CD8-positive, alpha-beta memory T cell (primary cell): Measurements from ENCODE around the gene DVL2. TPM values are rescaled to one million over a fixed set of nuclear protein-coding genes. Genes with fewer than 3 reads are reported as not detected.
"Not testable (repeated sequence)": the region's sequence is repeated elsewhere in the genome, so short reads cannot be mapped to it uniquely, and the experiment has no call there.

ENCODE experiments used
- CTCF ChIA-PET: fragments of 350-600 bp; sonication (Branson Sonifier 250); formaldehyde crosslinking; loops from one replicate; lab custom pipeline; 2021; ENCODE audit warnings: antibody characterized with exemption; lab: Charles Lee
- POLR2A ChIA-PET: fragments of 350-600 bp; sonication (Branson Sonifier 250); formaldehyde crosslinking; loops from one replicate; lab custom pipeline; 2021; ENCODE audit warnings: antibody characterized with exemption; lab: Charles Lee
- DNase-seq, 5 donors: peaks; one replicate each; pipeline versions ENCODE4 v3.0.0 to v3.0.0-alpha.2; 2020 to 2022; ENCODE audit warnings: mixed read lengths in 1 of 5
- H3K27ac ChIP-seq: one replicate; pipeline ENCODE4 v1.7.0; 2013; ENCODE audit warnings: low read depth, mild to moderate bottlenecking, low read length, moderate library complexity
- H3K27me3 ChIP-seq: 2 replicates; pipeline ENCODE4 v1.7.0; 2013; ENCODE audit warnings: low read length, mild to moderate bottlenecking; ENCODE audit not compliant: insufficient read depth, poor library complexity, severe bottlenecking
- H3K36me3 ChIP-seq: 2 replicates; pipeline ENCODE4 v1.7.0; 2013; ENCODE audit warnings: mild to moderate bottlenecking, low read length, moderate library complexity; ENCODE audit not compliant: insufficient read depth
- H3K4me1 ChIP-seq: 2 replicates; pipeline ENCODE4 v1.7.0; 2013; ENCODE audit warnings: mild to moderate bottlenecking, low read length, moderate library complexity; ENCODE audit not compliant: insufficient read depth
- H3K4me3 ChIP-seq: 2 replicates; pipeline ENCODE4 v1.7.0; 2013; ENCODE audit warnings: mild to moderate bottlenecking, low read length
- H3K9me3 ChIP-seq: 2 replicates; pipeline ENCODE4 v1.7.0; 2013; ENCODE audit warnings: mild to moderate bottlenecking, low read length
- H3K27ac Mint-ChIP-seq, 8 donors: one replicate each; pipeline ENCODE4 v1.8.0; 2020 to 2021; ENCODE audit warnings: mixed read lengths in 8 of 8, mild to moderate bottlenecking in 6 of 8, inconsistent platforms in 3 of 8, moderate library complexity in 3 of 8
- H3K27me3 Mint-ChIP-seq, 2 donors: one replicate each; pipeline ENCODE4 v1.8.0; 2020 to 2021; ENCODE audit warnings: mixed read lengths in 2 of 2, mild to moderate bottlenecking in 1 of 2, moderate library complexity in 1 of 2
- H3K36me3 Mint-ChIP-seq, 3 donors: one replicate each; pipeline ENCODE4 v1.8.0; 2020 to 2021; ENCODE audit warnings: mixed read lengths in 3 of 3, inconsistent platforms in 1 of 3, mild to moderate bottlenecking in 1 of 3
- H3K4me1 Mint-ChIP-seq, 3 donors: one replicate each; pipeline ENCODE4 v1.8.0; 2020 to 2021; ENCODE audit warnings: mixed read lengths in 3 of 3, inconsistent platforms in 1 of 3, mild to moderate bottlenecking in 1 of 3
- H3K4me3 Mint-ChIP-seq, 7 donors: one replicate each; pipeline ENCODE4 v1.8.0; 2020 to 2021; ENCODE audit warnings: mixed read lengths in 7 of 7, mild to moderate bottlenecking in 6 of 7, moderate library complexity in 4 of 7, inconsistent platforms in 2 of 7
- H3K9me3 Mint-ChIP-seq, 5 donors: one replicate each; pipeline ENCODE4 v1.8.0; 2020 to 2022; ENCODE audit warnings: mixed read lengths in 5 of 5, mild to moderate bottlenecking in 3 of 5, moderate library complexity in 2 of 5, inconsistent platforms in 1 of 5
- polyA plus RNA-seq: library from polyadenylated mRNA; unstranded; fragments of 300-500 nt; fragmentation: Illumina TruSeq; gene quantifications from one replicate; pipeline ENCODE4 v1.2.3, GENCODE V29; 2021
- total RNA-seq, 2 experiments: library from RNA; stranded (reverse); gene quantifications; one replicate each; pipeline ENCODE4 v1.2.3, GENCODE V29; 2021

DVL2 gene
- total and polyA plus RNA-seq, 3 experiments from 2014 or later: 24.0 to 65.5 (median 61.8) TPM

DNA sequence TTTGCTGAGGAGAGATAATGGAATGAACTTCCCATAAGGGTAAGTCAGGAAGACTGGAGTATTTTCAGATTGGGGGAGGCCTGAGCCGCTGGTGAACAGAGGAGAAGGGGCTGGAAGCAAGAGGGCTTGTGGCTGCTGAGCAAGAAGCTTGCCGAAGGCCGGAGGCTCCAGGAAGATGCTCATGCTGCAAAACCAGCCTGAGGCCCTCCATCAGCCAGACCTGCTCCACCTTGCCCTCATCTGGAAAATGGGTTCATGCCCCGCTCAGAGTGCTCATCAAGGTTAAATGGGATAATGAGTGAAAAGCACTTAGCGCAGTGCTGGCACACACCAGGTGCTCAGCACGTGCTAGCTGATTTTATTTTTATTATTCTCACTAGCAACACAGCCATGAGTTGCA lies 49.7 kb downstream of the DVL2 start:
- Histone ChIP-seq H3K36me3 (no peaks in the 10 kb centered on the region), H3K27ac (no peak overlapping the region), H3K4me3 (no peak overlapping the region), H3K9me3 (no peaks in the 10 kb centered on the region), H3K27me3 (no peaks in the 10 kb centered on the region), H3K4me1 (no peaks in the 10 kb centered on the region)
- DNase-seq: no peak
- peak overlapping the region in 1 of 8 donors; percentile 24 for H3K27ac Mint-ChIP-seq
- H3K36me3 Mint-ChIP-seq: no peaks in the 10 kb centered on the region
- H3K4me1 Mint-ChIP-seq: no peaks in the 10 kb centered on the region
- no peaks in the 10 kb centered on the region for H3K9me3 Mint-ChIP-seq
- no peak overlapping the region for H3K4me3 Mint-ChIP-seq
- ChIA-PET CTCF (interaction anchor here (1.2 kb wide), 1 partner anchor 47 kb away, joined by 3 read pairs; no protein-coding TSS in a partner anchor), POLR2A (no interaction called here)
- H3K27me3 Mint-ChIP-seq: peaks cover 0 to 2% of the 10 kb centered on the region in 2 donors

DNA sequence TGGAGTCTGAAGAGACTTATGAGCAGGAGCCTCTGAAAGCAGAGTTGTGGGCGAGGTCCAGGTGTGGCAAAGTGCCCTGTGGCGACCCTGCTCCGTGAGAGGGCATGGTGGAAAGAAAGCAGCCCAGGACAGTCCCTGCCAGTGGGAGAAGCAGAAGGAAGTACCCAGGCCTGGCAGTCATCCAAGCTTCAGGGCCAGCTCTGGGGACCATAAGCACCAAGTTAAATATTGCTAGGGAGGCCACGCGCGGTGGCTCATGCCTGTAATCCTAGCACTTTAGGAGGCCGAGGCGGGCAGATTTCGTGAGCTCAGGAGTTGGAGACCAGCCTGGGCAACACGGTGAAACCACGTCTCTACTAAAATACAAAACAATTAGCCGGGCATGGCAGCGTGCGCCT lies 50.2 kb downstream of the DVL2 start:
- Mint-ChIP-seq H3K9me3 (no peaks in the 10 kb centered on the region), H3K27me3 (peaks cover 0 to 6% of the 10 kb centered on the region in 2 donors), H3K36me3 (no peaks in the 10 kb centered on the region), H3K4me1 (no peaks in the 10 kb centered on the region), H3K4me3 (no peak overlapping the region), H3K27ac (peak overlapping the region in 1 of 8 donors; percentile 97)
- H3K27me3 ChIP-seq: no peaks in the 10 kb centered on the region
- ChIA-PET POLR2A (no interaction called here), CTCF (no interaction called here)
- H3K36me3 ChIP-seq: no peaks in the 10 kb centered on the region
- no peak overlapping the region for H3K4me3 ChIP-seq
- H3K9me3 ChIP-seq: no peaks in the 10 kb centered on the region
- H3K4me1 ChIP-seq: no peaks in the 10 kb centered on the region
- H3K27ac ChIP-seq: no peak overlapping the region
- no peak for DNase-seq

DNA sequence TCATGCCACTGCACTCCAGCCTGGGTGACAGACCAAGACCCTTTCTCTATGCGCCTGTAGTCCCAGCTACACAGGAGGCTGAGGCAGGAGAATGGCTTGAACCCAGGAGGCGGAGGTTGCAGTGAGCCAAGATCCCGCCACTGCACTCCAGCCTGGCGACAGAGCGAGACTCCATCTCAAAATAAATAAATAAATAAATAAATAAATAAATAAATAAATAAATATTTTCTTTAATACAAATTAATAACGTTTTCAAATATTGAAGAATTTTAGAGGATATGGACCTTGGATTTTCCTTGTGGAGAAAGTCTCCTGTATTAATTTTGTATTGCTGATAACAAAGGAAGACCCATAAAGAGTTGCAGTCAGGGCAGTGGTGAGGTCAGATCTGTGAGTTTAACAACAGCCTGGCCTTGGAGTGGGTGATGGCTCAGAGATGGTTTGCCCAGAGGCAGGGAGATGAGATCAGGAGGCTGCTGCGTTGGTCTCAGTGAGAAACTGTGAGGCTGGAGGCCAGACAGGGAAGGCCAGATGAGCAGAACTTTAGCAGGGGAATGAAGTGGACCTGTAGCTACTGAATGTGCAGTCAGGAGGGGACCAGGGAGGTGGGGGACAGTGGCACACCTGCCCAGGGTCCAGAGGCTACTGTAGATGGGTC lies 50.8 kb downstream of the DVL2 start:
- Histone ChIP-seq H3K4me3 (no peak overlapping the region), H3K27me3 (no peaks in the 10 kb centered on the region), H3K9me3 (no peaks in the 10 kb centered on the region), H3K4me1 (no peaks in the 10 kb centered on the region), H3K27ac (no peak overlapping the region), H3K36me3 (no peaks in the 10 kb centered on the region)
- H3K4me3 Mint-ChIP-seq: no peak overlapping the region
- POLR2A ChIA-PET: no interaction called here
- H3K27ac Mint-ChIP-seq: peak overlapping the region in 2 of 8 donors; percentile 51 to 97
- CTCF ChIA-PET: no interaction called here
- H3K27me3 Mint-ChIP-seq: peaks cover 0 to 8% of the 10 kb centered on the region in 2 donors
- no peak for DNase-seq
- H3K9me3 Mint-ChIP-seq: no peaks in the 10 kb centered on the region
- no peaks in the 10 kb centered on the region for H3K4me1 Mint-ChIP-seq
- no peaks in the 10 kb centered on the region for H3K36me3 Mint-ChIP-seq

DNA sequence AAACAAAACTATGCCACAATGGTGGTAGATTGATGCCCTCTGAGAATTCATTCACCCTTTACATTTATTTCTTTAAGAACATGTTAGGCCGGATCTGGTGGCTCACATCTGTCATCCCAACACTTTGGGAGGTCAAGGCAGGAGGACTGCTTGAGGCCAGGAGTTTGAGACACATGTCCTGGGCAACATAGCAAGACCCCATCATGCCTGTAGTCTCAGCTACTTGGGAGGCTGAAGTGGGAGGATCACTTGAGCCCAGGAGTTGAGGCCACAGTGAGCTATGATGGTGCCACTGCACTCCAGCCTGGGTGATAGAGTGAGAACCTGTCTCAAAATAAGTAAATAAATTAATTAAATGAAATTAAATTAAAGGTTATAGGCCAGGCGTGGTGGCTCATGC lies 52.2 kb downstream of the DVL2 start:
- Mint-ChIP-seq H3K27me3 (peaks cover 13 to 20% of the 10 kb centered on the region in 2 donors), H3K4me1 (peaks cover 9 to 13% (median 10%) of the 10 kb centered on the region in 3 donors)
- POLR2A ChIA-PET, H3K27ac Mint-ChIP-seq, H3K27me3 ChIP-seq, H3K27ac ChIP-seq, H3K4me3 Mint-ChIP-seq, H3K9me3 ChIP-seq, H3K36me3 Mint-ChIP-seq, H3K4me3 ChIP-seq, H3K36me3 ChIP-seq, CTCF ChIA-PET, DNase-seq, H3K9me3 Mint-ChIP-seq: not testable (repeated sequence)
- peaks cover 10% of the 10 kb centered on the region for H3K4me1 ChIP-seq

DNA sequence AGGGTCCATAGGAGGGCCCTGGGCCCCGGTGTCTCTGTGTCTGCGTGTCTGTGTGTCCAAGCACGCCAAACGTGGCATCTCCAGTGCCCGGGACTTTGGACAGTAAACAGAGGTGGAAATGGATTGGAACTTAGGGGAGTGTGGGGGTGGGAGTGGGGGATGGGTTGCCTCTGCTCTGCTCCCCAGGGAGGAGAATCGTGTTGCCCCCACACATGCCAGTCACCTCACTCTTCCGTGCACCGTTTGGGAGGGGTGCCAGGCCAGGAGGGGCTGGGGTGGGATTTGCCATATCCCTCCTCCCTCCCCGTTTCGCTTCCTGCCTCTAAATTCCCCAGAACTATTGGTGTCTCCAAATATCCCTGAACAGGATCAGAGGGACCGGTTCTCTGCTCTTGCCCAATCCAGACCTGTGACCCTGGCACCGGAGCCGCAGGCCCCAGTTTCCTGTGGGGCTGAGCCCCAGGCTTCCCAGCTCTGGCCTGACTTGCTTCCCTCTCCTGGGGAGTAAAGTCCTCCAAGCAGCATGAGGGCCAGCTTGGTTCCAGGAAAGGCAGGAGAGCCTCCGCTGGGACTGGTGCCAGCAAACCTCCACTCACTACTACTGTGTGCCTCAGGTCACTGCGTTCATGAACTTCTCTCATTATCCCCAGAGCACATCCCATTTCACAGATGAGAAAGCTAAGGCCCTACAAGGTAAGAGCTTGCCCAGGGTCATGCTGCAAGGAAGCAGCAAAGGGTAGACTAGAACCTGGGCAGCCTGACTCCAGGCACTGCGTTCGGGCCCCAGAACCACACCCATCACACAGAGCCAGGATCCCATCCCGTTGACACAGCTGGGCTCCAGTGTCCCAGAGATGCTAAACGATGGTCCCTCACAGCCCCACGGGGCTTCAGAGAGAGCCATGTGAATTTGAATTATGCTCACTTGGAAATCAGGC lies 54.7 kb downstream of the DVL2 start, which contains the start of gene ASGR1:
TSS of gene ASGR1 (minus strand) at position 54 of the 938 bp plus-strand sequence. CDS start 807 bp downstream, outside the sequence.
- peaks cover 17% of the 10 kb centered on the region for H3K4me1 ChIP-seq
- no peaks in the 10 kb centered on the region for H3K9me3 Mint-ChIP-seq
- H3K4me3 Mint-ChIP-seq: peak within 1 kb of the TSS in 4 of 7 donors; percentile 38 to 70 (median 68)
- peaks cover 18% of the 10 kb centered on the region for H3K27me3 ChIP-seq
- no peak for DNase-seq
- peaks cover 14 to 21% of the 10 kb centered on the region in 2 donors for H3K27me3 Mint-ChIP-seq
- ChIA-PET POLR2A (no interaction called here), CTCF (interaction anchor here (1.1 kb wide), 1 partner anchor 18 kb away, joined by 3 read pairs; no protein-coding TSS in a partner anchor)
- no peak within 1 kb of the TSS for H3K4me3 ChIP-seq
- H3K27ac ChIP-seq: no peak within 1 kb of the TSS
- peaks cover 9 to 13% (median 10%) of the 10 kb centered on the region in 3 donors for H3K4me1 Mint-ChIP-seq
- H3K27ac Mint-ChIP-seq: no peak within 1 kb of the TSS
- no peaks in the 10 kb centered on the region for H3K36me3 Mint-ChIP-seq
- H3K9me3 ChIP-seq: no peaks in the 10 kb centered on the region
- no peaks in the 10 kb centered on the region for H3K36me3 ChIP-seq

- H3K4me3 ChIP-seq: no peak overlapping the region
- DNase-seq: no peak
- no peak overlapping the region for H3K27ac ChIP-seq
- H3K4me1 ChIP-seq: peaks cover 24% of the 10 kb centered on the region
- CTCF ChIA-PET: interaction anchor here (0.6 to 2.1 kb wide), 4 partner anchors 9 to 118 kb away, joined by 3 to 11 read pairs (median 3); no protein-coding TSS in a partner anchor
- H3K4me3 Mint-ChIP-seq: no peak overlapping the region
- H3K9me3 ChIP-seq: no peaks in the 10 kb centered on the region
- H3K36me3 ChIP-seq: no peaks in the 10 kb centered on the region
- H3K9me3 Mint-ChIP-seq: no peaks in the 10 kb centered on the region
- H3K27me3 ChIP-seq: peaks cover 18% of the 10 kb centered on the region
- H3K36me3 Mint-ChIP-seq: no peaks in the 10 kb centered on the region
- H3K27ac Mint-ChIP-seq: no peak overlapping the region
- H3K4me1 Mint-ChIP-seq: peaks cover 9 to 13% (median 10%) of the 10 kb centered on the region in 3 donors
- peaks cover 14 to 21% of the 10 kb centered on the region in 2 donors for H3K27me3 Mint-ChIP-seq
- POLR2A ChIA-PET: no interaction called here
Observed at GRCh38 chr17:7178973-7179316, 55.4 kb downstream of the DVL2 start.

DNA sequence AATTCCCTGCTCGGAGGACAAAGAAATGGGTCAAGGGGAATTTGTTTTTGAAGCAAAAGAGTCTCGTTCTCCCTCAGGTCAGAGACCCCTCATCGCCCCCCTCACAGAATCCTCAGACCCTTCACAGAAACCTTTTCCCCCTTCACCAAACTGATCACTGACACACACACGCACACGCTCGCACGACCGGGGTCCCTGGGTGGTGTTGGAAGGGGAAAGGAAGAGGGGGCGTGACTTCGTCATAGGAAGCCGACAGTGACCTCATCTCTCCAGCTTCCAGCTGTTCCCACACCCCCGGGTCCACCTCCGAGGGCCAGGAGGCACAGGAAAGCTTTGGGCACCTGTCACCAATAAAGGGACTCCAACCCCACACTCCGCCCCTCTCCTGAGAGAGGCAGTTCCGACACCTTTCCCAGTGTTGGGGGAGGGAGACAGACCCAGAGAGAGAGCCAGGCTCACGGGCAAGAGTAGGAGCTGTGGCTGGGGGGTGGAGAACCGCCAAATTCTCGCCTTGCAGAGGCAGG lies 56.3 kb downstream of the DVL2 start:
- Histone ChIP-seq H3K27me3 (peaks cover 18% of the 10 kb centered on the region), H3K27ac (no peak overlapping the region), H3K36me3 (no peaks in the 10 kb centered on the region), H3K4me1 (peaks cover 26% of the 10 kb centered on the region), H3K9me3 (no peaks in the 10 kb centered on the region), H3K4me3 (peak overlapping the region; percentile 10)
- peaks cover 10 to 13% (median 10%) of the 10 kb centered on the region in 3 donors for H3K4me1 Mint-ChIP-seq
- POLR2A ChIA-PET: interaction anchor here (0.7 kb wide), 1 partner anchor 45 kb away, joined by 9 read pairs; no protein-coding TSS in a partner anchor
- H3K36me3 Mint-ChIP-seq: no peaks in the 10 kb centered on the region
- H3K27me3 Mint-ChIP-seq: peaks cover 14 to 19% of the 10 kb centered on the region in 2 donors
- CTCF ChIA-PET: interaction anchor here (0.6 to 2.1 kb wide), 17 partner anchors 10 to 173 kb away, joined by 3 to 11 read pairs (median 4); partner anchors contain the start of gene SLC2A4
- peak overlapping the region in 3 of 8 donors; percentile 12 to 94 (median 31) for H3K27ac Mint-ChIP-seq
- H3K9me3 Mint-ChIP-seq: no peaks in the 10 kb centered on the region
- peak overlapping the region; percentile 36 to 70 (median 66) for H3K4me3 Mint-ChIP-seq
- DNase-seq: no peak
